Mesendoderm (in vitro differentiated cells): ENCODE measurements around the gene GCA.

Experiments
- DNase-seq: peaks from one replicate; pipeline ENCODE4 v3.0.0; 2013
- H2AK5ac ChIP-seq: 2 replicates; pipeline ENCODE4 v1.6.1; 2013; ENCODE audit warnings: low read length, inconsistent platforms
- H2BK120ac ChIP-seq: 2 replicates; pipeline ENCODE4 v1.6.1; 2013; ENCODE audit warnings: low read depth, mild to moderate bottlenecking, low read length, moderate library complexity, mixed read lengths
- H2BK15ac ChIP-seq: replicated peaks from 2 replicates; pipeline ENCODE4 v1.6.1; 2013; ENCODE audit warnings: low read depth, mild to moderate bottlenecking, moderate library complexity
- H2BK5ac ChIP-seq: 2 replicates; pipeline ENCODE4 v1.6.1; 2013; ENCODE audit warnings: low read length, inconsistent platforms
- H3K18ac ChIP-seq: 2 replicates; pipeline ENCODE4 v1.6.1; 2013; ENCODE audit warnings: mild to moderate bottlenecking, low read length, mixed read lengths
- H3K23ac ChIP-seq: one replicate; pipeline ENCODE4 v1.6.1; 2013; ENCODE audit warnings: low read length
- H3K27ac ChIP-seq: 2 replicates; pipeline ENCODE4 v1.5.1; 2013; ENCODE audit warnings: low read depth, mild to moderate bottlenecking, inconsistent platforms, low read length, moderate library complexity
- H3K27me3 ChIP-seq: 2 replicates; pipeline ENCODE4 v1.6.1; 2013; ENCODE audit warnings: low read length, control low read depth, mild to moderate bottlenecking, inconsistent platforms; ENCODE audit not compliant: insufficient read depth, poor library complexity
- H3K36me3 ChIP-seq: 2 replicates; pipeline ENCODE4 v1.6.1; 2013; ENCODE audit warnings: low read length, inconsistent platforms; ENCODE audit not compliant: control insufficient read depth, insufficient read depth
- H3K4ac ChIP-seq: one replicate; pipeline ENCODE4 v1.6.1; 2013; ENCODE audit warnings: low read depth, mild to moderate bottlenecking, low read length, moderate library complexity
- H3K4me1 ChIP-seq: 2 replicates; pipeline ENCODE4 v1.6.1; 2013; ENCODE audit warnings: low read depth, low read length, inconsistent platforms; ENCODE audit not compliant: control insufficient read depth
- H3K4me2 ChIP-seq: 2 replicates; pipeline ENCODE4 v1.6.1; 2013; ENCODE audit warnings: low read length
- H3K4me3 ChIP-seq: 2 replicates; pipeline ENCODE4 v1.5.1; 2013; ENCODE audit warnings: mild to moderate bottlenecking, low read length
- H3K56ac ChIP-seq: one replicate; pipeline ENCODE4 v1.6.1; 2013; ENCODE audit warnings: low read length
- H3K79me1 ChIP-seq: 2 replicates; pipeline ENCODE4 v1.6.1; 2013; ENCODE audit warnings: low read length, inconsistent platforms
- H3K79me2 ChIP-seq: 2 replicates; pipeline ENCODE4 v1.6.1; 2013; ENCODE audit warnings: mild to moderate bottlenecking, low read length; ENCODE audit not compliant: control insufficient read depth, insufficient read depth
- H3K9ac ChIP-seq: 2 replicates; pipeline ENCODE4 v1.6.1; 2013; ENCODE audit warnings: low read length, inconsistent platforms
- H4K5ac ChIP-seq: one replicate; pipeline ENCODE4 v1.6.1; 2013; ENCODE audit warnings: low read length
- H4K8ac ChIP-seq: one replicate; pipeline ENCODE4 v1.6.1; 2013; ENCODE audit warnings: low read depth, mild to moderate bottlenecking, control low read depth, low read length, moderate library complexity
- WGBS: extraction: QIAGEN DNeasy Blood & Tissue Kit; methylation state at CpG from one replicate; pipeline ENCODE4 v1.1.7; 2013; ENCODE audit warnings: low lambda C conversion rate, missing lambda C conversion rate; ENCODE audit not compliant: insufficient coverage; ENCODE audit errors: extremely low coverage; 5-methylcytosine and 5-hydroxymethylcytosine counted together

Gene GCA

GRCh38 chr2:162315938-162316337, 28.0 kb upstream of the GCA start:
- Histone ChIP-seq H3K23ac (no peak overlapping the region), H3K4me2 (no peak overlapping the region), H3K79me2 (no peaks in the 10 kb centered on the region), H3K4me3 (no peak overlapping the region), H3K56ac (no peak overlapping the region), H3K9ac (no peak overlapping the region), H3K4me1 (no peaks in the 10 kb centered on the region), H2BK120ac (no peak overlapping the region), H3K79me1 (no peaks in the 10 kb centered on the region), H3K36me3 (no peaks in the 10 kb centered on the region), H4K8ac (no peak overlapping the region), H3K27me3 (no peaks in the 10 kb centered on the region), H4K5ac (no peak overlapping the region), H3K18ac (no peak overlapping the region), H2BK15ac (no peak overlapping the region), H2BK5ac (no peak overlapping the region), H3K4ac (no peak overlapping the region), H3K27ac (no peak overlapping the region), H2AK5ac (no peak overlapping the region)
- WGBS = no CpG with 5 or more reads among the region's 4 CpGs
- no peak for DNase-seq

GRCh38 chr2:162316590-162316989, 27.3 kb upstream of the GCA start:
- no peak overlapping the region for H3K23ac ChIP-seq
- H3K56ac ChIP-seq = no peak overlapping the region
- no peak overlapping the region for H3K18ac ChIP-seq

GRCh38 chr2:162317058-162317742, 26.7 kb upstream of the GCA start:
- H2BK5ac ChIP-seq = no peak overlapping the region
- no peaks in the 10 kb centered on the region for H3K4me1 ChIP-seq
- no peak overlapping the region for H3K23ac ChIP-seq
- H2AK5ac ChIP-seq = no peak overlapping the region
- no peak overlapping the region for H3K9ac ChIP-seq
- H3K4me2 ChIP-seq = no peak overlapping the region
- H2BK15ac ChIP-seq = no peak overlapping the region
- no peak overlapping the region for H4K5ac ChIP-seq
- no CpG with 5 or more reads among the region's 3 CpGs for WGBS
- H3K4me3 ChIP-seq = no peak overlapping the region
- H3K36me3 ChIP-seq = no peaks in the 10 kb centered on the region
- no peak overlapping the region for H2BK120ac ChIP-seq
- H3K79me1 ChIP-seq = no peaks in the 10 kb centered on the region
- H3K79me2 ChIP-seq = no peaks in the 10 kb centered on the region
- H3K27me3 ChIP-seq = no peaks in the 10 kb centered on the region
- no peak overlapping the region for H3K18ac ChIP-seq
- H3K56ac ChIP-seq = no peak overlapping the region
- no peak overlapping the region for H3K27ac ChIP-seq
- no peak for DNase-seq
- H4K8ac ChIP-seq = no peak overlapping the region
- no peak overlapping the region for H3K4ac ChIP-seq

More at GRCh38 chr2:162316590-162316989, 27.3 kb upstream of the GCA start:
- Histone ChIP-seq H3K79me2 (no peaks in the 10 kb centered on the region), H3K27me3 (no peaks in the 10 kb centered on the region), H3K4me1 (no peaks in the 10 kb centered on the region), H2AK5ac (no peak overlapping the region), H3K9ac (no peak overlapping the region), H3K4ac (no peak overlapping the region), H3K4me2 (no peak overlapping the region), H2BK5ac (no peak overlapping the region), H4K8ac (no peak overlapping the region), H3K4me3 (no peak overlapping the region), H3K79me1 (no peaks in the 10 kb centered on the region), H2BK120ac (no peak overlapping the region), H3K36me3 (no peaks in the 10 kb centered on the region), H3K27ac (no peak overlapping the region), H2BK15ac (no peak overlapping the region), H4K5ac (no peak overlapping the region)
- no peak for DNase-seq
- 100% methylated on average over 1 of the region's 2 CpGs for WGBS

GRCh38 chr2:162317861-162318327, 26.0 kb upstream of the GCA start:
- no peak overlapping the region for H4K8ac ChIP-seq
- no peaks in the 10 kb centered on the region for H3K27me3 ChIP-seq
- H3K4me3 ChIP-seq = no peak overlapping the region
- no peak overlapping the region for H4K5ac ChIP-seq
- no peaks in the 10 kb centered on the region for H3K79me1 ChIP-seq
- no peak overlapping the region for H2AK5ac ChIP-seq
- no peak overlapping the region for H2BK5ac ChIP-seq
- no peak overlapping the region for H3K9ac ChIP-seq
- H3K27ac ChIP-seq = no peak overlapping the region
- H3K4ac ChIP-seq = no peak overlapping the region
- H3K56ac ChIP-seq = no peak overlapping the region
- H2BK15ac ChIP-seq = no peak overlapping the region
- no peaks in the 10 kb centered on the region for H3K36me3 ChIP-seq
- peak overlapping the region; percentile 66 for H3K4me2 ChIP-seq
- H3K4me1 ChIP-seq = no peaks in the 10 kb centered on the region
- H2BK120ac ChIP-seq = no peak overlapping the region
- H3K79me2 ChIP-seq = no peaks in the 10 kb centered on the region
- H3K23ac ChIP-seq = no peak overlapping the region
- peak; percentile 25 for DNase-seq
- no peak overlapping the region for H3K18ac ChIP-seq
- WGBS = no CpG with 5 or more reads among the region's 16 CpGs

GRCh38 chr2:162318328-162319180, 25.4 kb upstream of the GCA start, which contains the start of gene IFIH1:
Gene IFIH1, minus strand, starts transcription at chr2:162318684. Its CDS starts 377 bp downstream, at chr2:162318307.
- no peaks in the 10 kb centered on the region for H3K79me1 ChIP-seq
- peak within 1 kb of the TSS; percentile 25 for H3K9ac ChIP-seq
- no peak within 1 kb of the TSS for H3K27ac ChIP-seq
- H3K18ac ChIP-seq = no peak within 1 kb of the TSS
- H3K27me3 ChIP-seq = no peaks in the 10 kb centered on the region
- H2BK15ac ChIP-seq = no peak within 1 kb of the TSS
- WGBS = no CpG with 5 or more reads among the region's 45 CpGs
- H3K56ac ChIP-seq = peak within 1 kb of the TSS; percentile 29
- H3K79me2 ChIP-seq = no peaks in the 10 kb centered on the region
- H3K4me2 ChIP-seq = peak within 1 kb of the TSS; percentile 66
- no peak within 1 kb of the TSS for H2AK5ac ChIP-seq
- DNase-seq = peak; percentile 74
- H3K4ac ChIP-seq = no peak within 1 kb of the TSS
- H3K36me3 ChIP-seq = no peaks in the 10 kb centered on the region
- H3K4me3 ChIP-seq = peak within 1 kb of the TSS; percentile 8
- no peak within 1 kb of the TSS for H2BK120ac ChIP-seq
- H3K23ac ChIP-seq = no peak within 1 kb of the TSS
- H4K8ac ChIP-seq = no peak within 1 kb of the TSS
- no peak within 1 kb of the TSS for H2BK5ac ChIP-seq
- H4K5ac ChIP-seq = no peak within 1 kb of the TSS
- H3K4me1 ChIP-seq = no peaks in the 10 kb centered on the region
